Smooth muscle cell (in vitro differentiated cells): Measurements from ENCODE around the gene FLT1. TPM values are rescaled to one million over a fixed set of nuclear protein-coding genes. Genes with fewer than 3 reads are reported as not detected.

ENCODE experiments used
- DNase-seq: peaks from one replicate; lab custom pipeline; 2025; ENCODE audit not compliant: unreplicated experiment; lab: John Stamatoyannopoulos, UW
- H2AFZ ChIP-seq: fragments of 200-600 bp; sonication (generic); 2 replicates; pipeline ENCODE4 v1.6.0; 2016; ENCODE audit warnings: antibody characterized with exemption, low read depth, mild to moderate bottlenecking
- H3F3A ChIP-seq: fragments of 200-600 bp; sonication (generic); 2 replicates; pipeline ENCODE4 v1.6.0; 2017; ENCODE audit warnings: antibody characterized with exemption, low read depth
- H3K27ac ChIP-seq: fragments of 200-600 bp; sonication (generic); 2 replicates; pipeline ENCODE4 v1.5.1; 2016; ENCODE audit warnings: low read depth, mild to moderate bottlenecking
- H3K27me3 ChIP-seq: fragments of 200-600 bp; sonication (generic); 2 replicates; pipeline ENCODE4 v1.6.1; 2016; ENCODE audit warnings: low read depth, mild to moderate bottlenecking
- H3K36me3 ChIP-seq: fragments of 200-600 bp; sonication (generic); 2 replicates; pipeline ENCODE4 v1.5.1; 2016; ENCODE audit warnings: low read depth
- H3K4me1 ChIP-seq: fragments of 200-600 bp; sonication (generic); 2 replicates; pipeline ENCODE4 v1.5.1; 2016; ENCODE audit warnings: low read depth
- H3K4me2 ChIP-seq: fragments of 200-600 bp; sonication (generic); 2 replicates; pipeline ENCODE4 v1.6.0; 2016; ENCODE audit warnings: mild to moderate bottlenecking
- H3K4me3 ChIP-seq: fragments of 200-600 bp; sonication (generic); 2 replicates; pipeline ENCODE4 v1.5.1; 2016; ENCODE audit warnings: mild to moderate bottlenecking
- H3K79me2 ChIP-seq: fragments of 200-600 bp; sonication (generic); 2 replicates; pipeline ENCODE4 v1.6.0; 2016; ENCODE audit warnings: low read depth, mild to moderate bottlenecking
- H3K9ac ChIP-seq: fragments of 200-600 bp; sonication (generic); 2 replicates; pipeline ENCODE4 v1.6.0; 2016; ENCODE audit warnings: low read depth
- H3K9me3 ChIP-seq: fragments of 200-600 bp; sonication (generic); replicated peaks from 2 replicates; pipeline ENCODE4 v1.5.1; 2016; ENCODE audit warnings: low read depth
- H4K20me1 ChIP-seq: fragments of 200-600 bp; sonication (generic); 2 replicates; pipeline ENCODE4 v1.6.0; 2016; ENCODE audit warnings: low read depth
- WGBS: methylation state at CpG from one replicate; pipeline ENCODE4 v1.1.7; 2016; ENCODE audit warnings: low lambda C conversion rate; 5-methylcytosine and 5-hydroxymethylcytosine counted together
- polyA plus RNA-seq: library from polyadenylated mRNA; unstranded; fragments of >200 nt; fragmentation: Nextera tagmentation; extraction: Ambion mirVana; gene quantifications from 2 replicates; pipeline ENCODE4 v1.2.1, GENCODE V29; 2016
- total RNA-seq: library from RNA; depleted of rRNA; stranded (reverse); fragments of >200 nt; gene quantifications from 2 replicates; pipeline ENCODE4 v1.2.3, GENCODE V29; 2014
- TF ChIP-seq, protein P1 (sequence below): fragments of 200-600 bp; sonication (generic); IDR thresholded peaks from 2 replicates; pipeline ENCODE4 v1.5.1; 2017; ENCODE audit warnings: borderline replicate concordance, mild to moderate bottlenecking, antibody characterized with exemption; ENCODE audit not compliant: insufficient read depth, poor library complexity, severe bottlenecking

The FLT1 gene
- total and polyA plus RNA-seq, 2 experiments from 2014 or later = 495 to 738 TPM

DNA sequence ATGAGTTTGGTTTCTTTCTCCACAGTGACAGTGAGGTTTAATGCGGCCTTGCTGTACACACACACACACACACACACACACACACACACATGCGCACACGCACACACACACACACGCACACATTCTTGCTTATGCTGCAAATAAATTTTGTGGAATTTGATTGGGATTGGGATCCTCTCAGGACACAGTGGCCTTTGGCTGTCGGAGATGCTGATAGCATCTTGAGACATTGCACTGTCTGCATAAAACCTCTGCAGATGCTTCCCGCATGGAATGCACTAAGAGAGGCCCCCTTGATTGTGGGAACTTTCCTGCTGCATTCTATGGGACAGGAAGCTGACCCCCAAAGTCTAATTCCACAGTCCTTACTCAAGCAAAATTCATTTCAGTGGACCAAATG lies 145.6 kb downstream of the FLT1 start:
- TF ChIP-seq, protein P1, sequence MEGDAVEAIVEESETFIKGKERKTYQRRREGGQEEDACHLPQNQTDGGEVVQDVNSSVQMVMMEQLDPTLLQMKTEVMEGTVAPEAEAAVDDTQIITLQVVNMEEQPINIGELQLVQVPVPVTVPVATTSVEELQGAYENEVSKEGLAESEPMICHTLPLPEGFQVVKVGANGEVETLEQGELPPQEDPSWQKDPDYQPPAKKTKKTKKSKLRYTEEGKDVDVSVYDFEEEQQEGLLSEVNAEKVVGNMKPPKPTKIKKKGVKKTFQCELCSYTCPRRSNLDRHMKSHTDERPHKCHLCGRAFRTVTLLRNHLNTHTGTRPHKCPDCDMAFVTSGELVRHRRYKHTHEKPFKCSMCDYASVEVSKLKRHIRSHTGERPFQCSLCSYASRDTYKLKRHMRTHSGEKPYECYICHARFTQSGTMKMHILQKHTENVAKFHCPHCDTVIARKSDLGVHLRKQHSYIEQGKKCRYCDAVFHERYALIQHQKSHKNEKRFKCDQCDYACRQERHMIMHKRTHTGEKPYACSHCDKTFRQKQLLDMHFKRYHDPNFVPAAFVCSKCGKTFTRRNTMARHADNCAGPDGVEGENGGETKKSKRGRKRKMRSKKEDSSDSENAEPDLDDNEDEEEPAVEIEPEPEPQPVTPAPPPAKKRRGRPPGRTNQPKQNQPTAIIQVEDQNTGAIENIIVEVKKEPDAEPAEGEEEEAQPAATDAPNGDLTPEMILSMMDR = no peak
- Histone ChIP-seq H3K36me3 (no peaks in the 10 kb centered on the region), H3K9me3 (no peaks in the 10 kb centered on the region), H3K27ac (peak overlapping the region; percentile 70), H3K79me2 (peaks cover 9% of the 10 kb centered on the region), H3K4me1 (peaks cover 12% of the 10 kb centered on the region), H3K9ac (no peak overlapping the region), H3K27me3 (no peaks in the 10 kb centered on the region), H4K20me1 (no peaks in the 10 kb centered on the region), H2AFZ (no peak overlapping the region), H3K4me3 (no peak overlapping the region), H3F3A (peaks cover 41% of the 10 kb centered on the region), H3K4me2 (peak overlapping the region; percentile 64)
- no peak for DNase-seq
- WGBS = 44% methylated on average over 6 of the region's 6 CpGs

DNA sequence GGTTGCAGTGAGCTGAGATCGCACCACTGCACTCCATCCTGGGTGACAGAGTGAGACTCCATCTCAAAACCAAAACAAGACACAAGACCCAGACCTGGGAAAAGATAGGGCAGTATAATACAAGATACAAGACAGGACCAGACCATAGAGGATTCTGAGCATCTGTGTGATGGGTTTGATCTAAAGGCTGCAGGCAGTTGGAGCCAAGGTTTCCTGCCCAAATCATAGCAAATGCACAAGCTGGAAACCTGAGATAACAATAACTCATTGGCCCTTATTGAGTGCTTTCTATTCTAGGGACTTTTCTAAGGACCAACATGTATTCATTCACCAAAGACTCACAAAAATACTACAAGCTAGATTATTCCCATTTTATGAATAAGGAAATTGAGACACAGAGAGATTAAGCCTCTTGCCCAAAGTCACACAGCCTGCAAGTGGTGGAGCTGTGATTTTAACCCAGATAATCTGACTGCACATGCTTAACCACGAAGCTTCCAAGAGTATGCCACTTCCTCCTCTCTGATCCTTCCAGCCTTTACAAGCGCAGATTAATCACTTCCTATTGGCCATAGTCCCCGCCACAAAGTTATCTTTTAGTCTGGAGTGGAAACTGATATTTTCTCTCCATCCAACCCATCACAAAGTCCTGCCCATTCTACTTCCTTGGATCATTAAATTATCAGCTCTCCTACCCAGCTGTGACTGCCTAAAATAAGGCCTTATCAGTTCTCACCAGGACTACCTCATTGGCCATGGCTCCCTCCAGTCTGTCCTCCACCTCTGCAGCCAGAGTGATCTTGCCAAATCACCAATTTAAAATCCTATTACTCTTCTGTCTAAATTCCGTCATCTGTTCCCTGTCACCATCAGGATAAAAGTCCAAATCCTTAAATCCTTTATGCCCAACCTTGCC lies 147.2 kb downstream of the FLT1 start:
- Histone ChIP-seq H3K27me3 (no peaks in the 10 kb centered on the region), H3K9ac (no peak overlapping the region), H3K36me3 (no peaks in the 10 kb centered on the region), H3K27ac (peak overlapping the region; percentile 70), H3F3A (peaks cover 39% of the 10 kb centered on the region), H3K4me2 (peak overlapping the region; percentile 35), H4K20me1 (no peaks in the 10 kb centered on the region), H3K4me1 (peaks cover 9% of the 10 kb centered on the region), H3K9me3 (no peaks in the 10 kb centered on the region), H2AFZ (no peak overlapping the region), H3K4me3 (no peak overlapping the region), H3K79me2 (peaks cover 4% of the 10 kb centered on the region)
- no peak for DNase-seq
- WGBS = 42% methylated on average over 5 of the region's 5 CpGs
- TF ChIP-seq, protein P1 = no peak

DNA sequence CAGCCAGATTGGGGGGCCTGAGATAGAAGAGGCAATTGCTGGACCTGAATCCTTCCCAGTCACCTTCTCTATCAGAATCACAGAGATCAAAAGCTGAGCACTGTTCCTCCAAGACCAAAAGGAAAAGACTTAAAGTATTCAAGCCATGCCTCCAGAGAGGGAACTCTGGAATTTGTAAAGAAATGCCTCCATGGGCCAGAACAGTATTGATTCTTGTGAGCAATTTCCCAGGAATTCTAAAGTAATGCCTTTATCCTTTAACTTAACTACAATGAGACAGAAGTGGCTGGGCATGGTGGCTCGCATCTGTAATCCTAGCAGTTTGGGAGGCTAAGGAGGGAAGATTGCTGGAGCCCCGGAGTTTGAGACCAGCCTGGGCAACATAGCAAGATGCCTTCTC lies 148.8 kb downstream of the FLT1 start:
- Histone ChIP-seq H3K27ac (peak overlapping the region; percentile 70), H3K4me3 (no peak overlapping the region), H3K27me3 (no peaks in the 10 kb centered on the region), H3K79me2 (no peaks in the 10 kb centered on the region), H4K20me1 (no peaks in the 10 kb centered on the region), H3K36me3 (no peaks in the 10 kb centered on the region), H3F3A (peaks cover 36% of the 10 kb centered on the region), H3K9ac (no peak overlapping the region), H3K4me1 (peaks cover 9% of the 10 kb centered on the region), H3K9me3 (no peaks in the 10 kb centered on the region), H3K4me2 (no peak overlapping the region), H2AFZ (no peak overlapping the region)
- 13% methylated on average over 2 of the region's 2 CpGs for WGBS
- TF ChIP-seq, protein P1 = no peak
- no peak for DNase-seq
